GM18868 (cell line): Measurements from ENCODE around the gene PLPP7.
"Not testable (repeated sequence)": the region's sequence is repeated elsewhere in the genome, so short reads cannot be mapped to it uniquely, and the experiment has no call there.

ENCODE experiments used
- ATAC-seq: cut with Tn5 transposase; IDR thresholded peaks from one replicate; pipeline ENCODE4 v1.9.1; 2021; ENCODE audit warnings: mild to moderate bottlenecking, moderate library complexity; ENCODE audit not compliant: unreplicated experiment

PLPP7 gene

DNA sequence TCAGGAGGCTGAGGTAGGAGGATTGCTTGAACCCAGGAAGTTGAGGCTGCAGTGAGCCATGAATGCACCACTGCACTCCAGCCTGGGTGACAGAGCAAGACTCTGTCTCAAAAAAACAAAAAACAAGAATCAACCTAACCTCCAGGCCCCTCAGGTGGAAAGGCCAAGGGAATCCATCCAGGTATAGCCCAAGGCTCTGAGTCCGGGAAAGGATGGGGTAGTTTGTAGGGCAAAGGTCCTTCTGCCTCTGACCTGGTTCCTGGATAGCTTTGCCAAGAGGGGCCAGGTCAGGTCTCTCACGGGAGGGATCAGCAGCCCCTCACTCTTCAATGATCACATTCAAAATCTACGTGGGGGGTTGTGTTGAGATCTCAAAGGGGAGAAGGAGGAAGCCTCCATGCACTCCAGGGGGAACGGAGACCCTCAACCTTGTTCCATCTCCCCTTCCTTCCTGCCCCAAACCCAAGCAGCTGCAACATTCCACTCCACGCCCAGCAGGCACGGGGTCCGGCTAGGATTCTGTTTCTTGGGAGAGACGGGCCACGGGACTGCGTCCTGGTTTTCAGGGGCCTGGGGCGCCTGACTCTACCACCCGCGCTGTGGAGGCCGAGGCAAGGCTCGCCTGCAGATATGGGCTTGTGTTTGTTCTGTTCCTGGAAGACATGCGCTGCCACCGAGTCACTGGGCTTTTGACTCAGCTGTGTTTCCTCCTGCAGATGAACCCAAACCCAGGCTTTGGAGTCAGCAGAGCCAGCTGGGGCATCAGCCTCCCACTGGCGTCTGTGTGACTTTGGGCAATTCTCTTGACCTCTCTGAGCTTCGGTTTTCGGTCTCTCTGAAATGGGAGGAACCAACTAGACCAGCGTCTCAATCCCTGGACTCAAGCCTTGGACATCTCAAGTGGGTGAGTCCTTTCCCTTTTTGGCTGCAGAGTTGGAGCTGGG, 35.5 kb downstream of the PLPP7 start:
- ATAC-seq: no peak

DNA sequence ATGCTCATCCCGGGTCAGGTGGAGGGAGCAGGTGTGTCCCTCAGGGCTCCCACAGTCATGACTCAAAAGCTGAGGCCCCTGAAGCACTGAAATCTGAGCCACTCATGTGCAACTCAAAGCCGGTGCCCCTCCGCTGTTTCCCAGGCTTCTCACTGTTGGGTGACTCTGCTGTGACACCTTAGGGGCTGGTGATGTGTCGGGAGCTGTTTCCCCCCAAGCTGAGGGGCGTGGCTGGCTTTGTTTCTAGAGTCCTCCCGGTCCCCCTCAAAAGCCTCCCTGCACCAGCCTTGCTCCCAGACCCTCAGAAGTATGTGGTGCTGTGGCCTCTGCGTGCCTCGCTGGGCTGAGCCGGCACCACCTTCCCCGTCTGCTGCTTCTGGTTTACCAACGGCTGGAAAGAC, 39.7 kb downstream of the PLPP7 start:
- no peak for ATAC-seq

DNA sequence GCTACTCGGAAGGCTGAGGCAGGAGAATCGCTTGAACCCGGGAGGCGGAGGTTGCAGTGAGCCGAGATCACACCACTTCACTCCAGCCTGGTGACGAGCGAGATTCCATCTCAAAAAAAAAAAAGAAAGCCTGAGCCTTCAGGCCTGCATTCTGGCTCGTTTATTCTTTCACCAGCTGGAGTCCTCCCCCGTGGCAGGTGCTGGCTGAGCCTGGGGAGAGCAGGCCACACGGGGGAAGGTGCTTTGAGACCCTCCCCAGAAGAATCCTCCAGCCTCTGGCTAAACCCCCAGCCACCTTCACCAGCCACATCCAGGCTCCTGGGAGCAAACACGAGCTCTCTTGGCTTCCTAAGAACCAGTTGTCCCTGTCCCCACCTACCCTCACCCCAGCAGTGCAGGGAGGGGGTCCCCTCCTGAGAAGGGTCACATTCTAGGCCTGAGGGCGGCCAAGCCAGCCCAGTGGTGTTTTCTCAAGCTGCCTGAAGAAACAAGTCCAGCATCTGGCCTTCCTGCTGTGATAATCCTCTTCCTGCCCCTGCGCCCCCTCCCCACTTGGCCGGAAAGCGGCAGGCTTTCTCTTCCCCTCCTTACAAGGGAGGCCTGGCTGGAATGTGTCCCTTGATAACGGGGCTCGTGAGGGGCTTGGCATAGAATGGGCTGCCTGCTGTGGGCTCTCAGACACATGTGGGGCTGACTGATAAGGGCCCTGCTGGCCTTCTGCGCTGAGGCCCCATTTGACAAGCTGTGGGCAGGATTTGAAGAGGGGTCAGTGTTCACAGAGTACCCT, 41.5 kb downstream of the PLPP7 start:
- no peak for ATAC-seq

GRCh38 chr9:131331996-131332395, 42.5 kb downstream of the PLPP7 start:
- not testable (repeated sequence) for ATAC-seq

- no peak for ATAC-seq
These were observed 44.5 kb downstream of the PLPP7 start for GRCh38 chr9:131333771-131334628.

DNA sequence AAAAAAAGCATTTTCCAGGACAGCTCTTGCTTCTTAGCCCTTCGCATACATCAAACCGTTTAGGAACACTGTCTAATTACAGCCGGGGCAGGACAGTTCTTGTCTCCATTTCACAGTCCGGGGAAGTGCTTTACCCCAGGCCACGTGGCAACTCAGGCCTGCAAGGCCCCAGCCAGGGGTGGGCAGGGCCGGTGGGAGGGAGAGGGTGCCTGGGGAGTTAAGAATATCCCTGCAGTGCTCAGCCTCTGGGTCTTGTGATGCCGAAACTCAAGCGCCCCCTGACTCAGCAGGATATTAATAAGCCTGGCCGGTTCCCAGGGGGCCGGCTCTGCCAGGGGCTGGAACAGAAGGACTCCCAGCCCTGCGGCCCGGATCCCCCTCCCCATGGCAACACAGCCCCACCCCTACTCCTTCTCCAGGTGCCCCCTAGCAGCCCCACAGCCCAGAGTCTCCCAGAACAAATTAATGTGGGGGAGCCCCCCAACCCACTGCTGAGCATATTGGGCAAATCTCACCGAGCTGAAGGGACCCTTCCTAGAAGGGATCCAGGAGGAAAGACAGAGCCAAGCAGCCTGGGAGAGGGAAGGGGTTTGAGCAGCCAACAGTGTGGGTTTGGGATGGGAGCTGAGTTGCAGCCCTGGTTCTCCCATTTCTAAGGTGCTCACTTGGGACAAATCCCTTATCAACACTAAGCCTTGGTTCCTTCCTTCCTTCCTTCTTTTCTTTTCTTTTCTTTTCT, 45.3 kb downstream of the PLPP7 start:
- ATAC-seq: no peak

GRCh38 chr9:131335368-131335755, 45.8 kb downstream of the PLPP7 start:
- no peak for ATAC-seq

GRCh38 chr9:131337131-131337848, 47.8 kb downstream of the PLPP7 start:
- no peak for ATAC-seq

DNA sequence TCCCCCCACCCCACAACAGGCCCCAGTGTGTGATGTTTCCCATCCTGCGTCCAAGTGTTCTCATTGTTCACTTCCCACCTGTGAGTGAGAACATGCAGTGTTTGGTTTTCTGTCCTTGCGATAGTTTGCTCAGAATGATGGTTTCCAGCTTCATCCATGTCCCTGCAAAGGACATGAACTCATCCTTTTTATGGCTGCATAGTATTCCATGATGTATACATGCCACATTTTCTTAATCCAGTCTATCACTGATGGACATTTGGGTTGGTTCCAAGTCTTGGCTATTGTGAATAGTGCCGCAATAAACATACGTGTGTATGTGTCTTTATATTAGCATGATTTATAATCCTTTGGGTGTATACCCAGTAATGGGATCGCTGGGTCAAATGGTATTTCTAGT, 49.7 kb downstream of the PLPP7 start:
- ATAC-seq: not testable (repeated sequence)

- ATAC-seq: not testable (repeated sequence)
These were observed 55.5 kb downstream of the PLPP7 start for GRCh38 chr9:131344931-131345535.

DNA sequence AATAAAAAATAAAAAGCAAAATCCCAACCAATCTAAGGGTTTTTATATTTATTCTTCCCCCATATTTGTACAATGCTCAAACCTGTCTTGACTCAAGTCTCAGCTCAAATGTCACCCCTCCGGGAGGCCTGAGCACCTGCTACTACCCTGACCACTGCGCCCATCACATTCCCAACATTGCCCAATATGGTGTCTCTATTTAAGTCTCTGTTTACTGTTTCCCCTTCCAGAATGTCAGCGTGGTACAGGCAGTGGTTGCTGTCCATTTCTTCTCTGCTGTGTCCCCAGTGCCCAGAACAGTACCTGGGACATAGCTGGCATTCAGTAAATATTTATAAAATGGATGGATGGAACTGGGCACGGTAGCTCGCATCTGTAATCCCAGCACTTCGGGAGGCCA, 57.0 kb downstream of the PLPP7 start:
- no peak for ATAC-seq

- ATAC-seq: no peak
These were observed 58.0 kb downstream of the PLPP7 start for GRCh38 chr9:131347376-131348020.

GRCh38 chr9:131348631-131349521, 59.4 kb downstream of the PLPP7 start:
- no peak for ATAC-seq

DNA sequence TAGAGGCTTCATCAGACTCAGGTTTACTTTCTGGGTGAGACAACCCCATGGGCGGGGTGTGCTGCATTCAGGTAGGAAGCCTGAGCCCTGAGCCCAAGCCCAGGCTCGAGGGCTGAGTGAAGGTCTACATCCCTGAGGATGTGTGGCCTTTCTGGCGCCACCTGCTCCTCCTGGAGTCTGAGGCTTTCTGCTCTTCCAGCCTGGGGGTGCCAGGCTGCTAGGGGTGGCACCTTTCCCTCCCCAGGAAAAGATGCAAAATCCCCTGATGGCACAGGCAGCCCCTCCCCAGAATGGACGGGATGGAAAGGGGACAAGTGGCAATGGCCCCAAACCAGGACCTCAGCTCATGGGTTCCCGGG, 60.0 kb downstream of the PLPP7 start:
- ATAC-seq: no peak

- ATAC-seq: no peak
These were observed 60.5 kb downstream of the PLPP7 start for GRCh38 chr9:131349881-131350563.

DNA sequence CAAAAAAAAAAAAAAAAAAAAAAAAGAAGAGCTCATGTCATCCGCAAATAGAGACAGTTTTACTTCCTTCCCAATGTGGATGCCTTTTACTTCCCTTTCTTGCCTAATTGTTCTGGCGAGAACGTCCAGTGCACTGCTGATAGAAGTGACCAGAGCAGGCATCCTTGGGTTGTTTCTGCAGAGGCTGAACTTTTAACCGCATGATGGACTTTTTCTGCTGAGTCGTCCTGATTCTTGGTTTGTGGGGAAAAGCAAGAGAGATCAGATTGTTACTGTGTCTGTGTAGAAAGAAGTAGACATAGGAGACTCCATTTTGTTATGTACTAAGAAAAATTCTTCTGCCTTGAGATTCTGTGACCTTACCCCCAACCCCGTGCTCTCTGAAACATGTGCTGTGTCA, 67.0 kb downstream of the PLPP7 start:
- not testable (repeated sequence) for ATAC-seq

DNA sequence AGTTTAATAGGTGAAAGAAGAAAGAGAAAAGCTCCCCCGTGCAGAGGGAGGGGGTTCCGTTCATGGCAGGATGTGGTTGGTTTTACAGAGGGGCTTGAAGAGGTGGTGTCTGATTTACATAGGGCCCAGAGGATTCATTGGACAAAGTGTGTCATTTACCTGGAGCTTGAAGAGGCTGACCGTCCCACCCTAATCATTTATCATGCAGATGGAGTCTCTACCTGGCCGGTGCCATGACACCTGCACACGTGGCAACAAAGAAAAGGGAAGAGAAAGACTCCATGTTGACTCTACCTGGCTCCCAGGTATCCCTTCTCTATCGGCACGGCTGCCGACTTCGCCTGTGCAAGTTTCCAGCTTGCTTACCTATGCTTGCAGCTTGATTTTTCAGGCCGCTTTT, 69.0 kb downstream of the PLPP7 start:
- no peak for ATAC-seq
